DMS 273 (cell line): ENCODE data around the gene CRP.
"Not testable (repeated sequence)": the region's sequence is repeated elsewhere in the genome, so short reads cannot be mapped to it uniquely, and the experiment has no call there.

Source experiments
- DNase-seq: peaks from one replicate; lab custom pipeline; 2025; ENCODE audit not compliant: unreplicated experiment; lab: John Stamatoyannopoulos, UW

CRP gene

DNA sequence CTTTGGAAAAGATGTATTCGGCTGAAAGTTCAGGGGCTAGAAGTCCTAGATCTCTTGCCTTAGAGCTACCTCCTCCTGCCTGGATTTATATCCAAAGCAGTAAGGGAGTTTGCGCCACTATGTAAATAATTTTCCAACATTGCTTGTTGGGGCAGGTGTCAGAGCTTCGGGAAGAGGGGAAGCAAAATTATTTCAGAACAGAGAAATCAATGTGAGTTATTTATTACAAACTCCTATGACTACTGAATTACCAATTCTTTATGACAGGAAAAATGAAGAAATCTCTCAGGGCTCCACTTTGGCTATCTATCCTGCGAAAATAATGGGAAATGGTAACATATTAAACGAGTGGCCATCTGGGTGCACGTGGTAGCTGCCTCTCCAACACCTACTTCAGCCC lies at the start of gene CRP:
Gene CRP, minus strand, starts transcription at position 61 of the 400 bp plus-strand sequence. CDS start 104 bp downstream, outside the sequence.
- DNase-seq = no peak

DNA sequence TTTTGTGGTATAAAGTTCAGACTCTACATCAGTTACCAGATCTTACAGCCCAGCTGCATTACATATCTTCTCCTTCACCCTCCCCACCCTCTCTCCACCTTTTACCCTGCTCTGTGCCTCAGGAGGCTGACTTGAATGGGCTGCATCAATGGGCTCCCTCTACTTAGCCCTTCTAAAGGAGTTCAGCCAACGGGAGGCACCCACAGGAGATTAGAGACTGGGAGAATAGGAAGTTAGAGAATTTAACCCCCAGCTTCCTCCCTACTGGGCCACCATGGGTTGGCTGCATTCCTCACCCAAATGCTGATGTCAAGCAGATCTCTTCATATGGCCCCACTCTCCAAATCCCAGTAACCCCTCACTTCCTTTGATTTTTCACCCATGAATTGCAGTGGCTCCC lies 49.3 kb upstream of the CRP start:
- no peak for DNase-seq

GRCh38 chr1:159756397-159756796 lies 42.0 kb upstream of the CRP start:
- DNase-seq = no peak

DNA sequence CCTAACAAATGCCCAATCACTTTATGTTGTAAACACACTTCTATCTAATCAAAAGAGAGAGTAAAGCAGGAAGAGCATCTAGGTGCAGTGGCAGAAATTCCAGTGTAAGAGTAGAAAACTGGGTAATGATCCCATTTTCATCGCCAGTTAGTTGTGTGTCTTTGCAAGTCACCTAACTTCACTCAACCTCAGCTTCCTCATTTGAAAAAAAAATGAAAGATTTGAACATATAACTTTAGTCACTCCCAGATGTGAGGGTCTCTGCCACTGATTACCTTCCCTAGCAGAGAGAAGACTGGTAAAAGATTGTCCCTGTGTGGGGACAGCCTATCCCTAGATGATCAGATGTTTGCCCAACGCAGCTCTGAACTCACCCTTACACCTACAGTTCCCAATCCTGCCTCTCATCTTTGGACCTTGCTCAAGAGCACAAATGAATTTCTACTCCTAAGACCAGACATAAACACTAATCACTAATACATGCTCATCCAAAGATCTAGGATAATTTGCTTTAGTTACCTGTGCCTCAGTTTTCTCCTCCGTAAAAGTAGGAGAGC lies 41.1 kb upstream of the CRP start:
- DNase-seq = no peak

GRCh38 chr1:159753386-159753785 lies 39.0 kb upstream of the CRP start:
- no peak for DNase-seq

DNA sequence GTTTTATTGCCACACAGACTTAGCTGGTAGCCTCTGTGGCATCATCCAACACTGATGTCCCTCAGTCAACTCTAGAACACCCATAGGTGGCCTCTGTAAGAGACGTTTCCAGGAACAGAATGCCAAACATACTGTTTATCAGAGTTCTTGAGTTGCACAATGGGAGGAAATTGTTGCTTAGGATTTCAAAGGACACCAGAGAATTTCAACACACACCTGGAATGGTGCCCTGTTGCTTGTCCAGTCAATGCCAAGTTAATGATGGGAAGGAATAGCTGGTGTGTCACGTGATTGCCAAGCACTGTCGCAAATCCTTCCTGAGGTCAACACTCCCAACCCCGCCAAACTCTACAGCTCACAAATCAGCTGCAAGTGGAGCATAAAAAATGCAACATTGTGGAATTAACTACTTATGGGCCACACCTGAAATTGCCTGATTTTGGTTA lies 37.8 kb upstream of the CRP start:
- no peak for DNase-seq

DNA sequence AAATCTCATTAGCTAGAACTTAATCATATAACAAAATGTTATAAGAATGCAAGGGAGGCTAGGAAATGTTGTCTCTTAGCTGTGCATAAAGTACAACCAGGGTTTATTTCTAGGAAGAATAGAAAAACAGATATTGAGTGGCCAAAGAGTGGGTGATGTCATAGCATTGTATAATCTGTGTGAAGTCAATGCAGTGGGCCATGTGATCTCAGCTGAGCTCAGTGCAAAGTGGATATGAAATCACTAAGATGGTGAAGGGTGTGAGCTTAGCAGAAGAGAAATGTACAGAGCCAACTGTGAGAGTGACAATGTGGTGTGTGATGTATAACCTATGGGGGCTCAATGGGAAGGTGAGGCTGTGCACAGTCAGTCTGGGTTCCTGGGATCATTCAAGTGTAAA lies 36.6 kb upstream of the CRP start:
- no peak for DNase-seq

GRCh38 chr1:159750621-159751020 lies 36.2 kb upstream of the CRP start:
- no peak for DNase-seq

DNA sequence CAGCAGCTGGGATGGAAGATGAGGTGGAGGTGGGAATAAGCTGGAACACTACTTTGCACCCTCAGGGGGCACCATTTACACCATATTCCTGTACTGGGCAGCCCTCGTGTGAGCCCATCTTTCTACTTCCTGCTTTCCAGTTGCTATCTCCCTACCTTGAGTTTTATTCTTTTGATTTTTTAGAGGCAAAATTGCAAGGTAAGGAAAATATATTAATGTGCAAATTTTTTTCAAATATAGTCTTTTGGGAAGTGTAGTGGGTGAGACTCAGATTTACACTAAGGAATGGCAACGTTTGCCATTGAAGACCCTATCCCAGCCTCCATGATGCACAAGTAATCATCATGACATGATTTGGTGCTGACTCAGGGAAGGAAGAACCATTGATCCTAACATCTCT lies 35.2 kb upstream of the CRP start:
- no peak for DNase-seq

DNA sequence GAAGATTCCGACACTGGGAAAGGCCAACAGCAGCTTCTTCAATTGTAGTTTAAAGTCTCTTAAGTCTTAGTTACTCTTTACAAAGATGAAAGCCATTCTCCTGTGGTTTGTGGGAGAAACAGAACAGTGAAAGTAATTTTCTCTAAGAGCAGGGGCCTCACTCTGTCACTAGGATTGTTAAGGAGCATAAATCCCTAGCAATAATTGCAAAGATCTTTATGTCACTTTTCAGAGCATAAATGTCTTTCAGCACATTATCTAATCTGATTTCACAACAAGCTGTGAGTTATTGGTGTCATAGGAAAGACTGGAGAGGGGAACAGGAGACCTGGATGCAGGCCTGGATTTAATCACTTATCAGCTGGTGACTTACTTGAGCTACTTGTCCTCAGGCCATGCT lies 34.0 kb upstream of the CRP start:
- no peak for DNase-seq

DNA sequence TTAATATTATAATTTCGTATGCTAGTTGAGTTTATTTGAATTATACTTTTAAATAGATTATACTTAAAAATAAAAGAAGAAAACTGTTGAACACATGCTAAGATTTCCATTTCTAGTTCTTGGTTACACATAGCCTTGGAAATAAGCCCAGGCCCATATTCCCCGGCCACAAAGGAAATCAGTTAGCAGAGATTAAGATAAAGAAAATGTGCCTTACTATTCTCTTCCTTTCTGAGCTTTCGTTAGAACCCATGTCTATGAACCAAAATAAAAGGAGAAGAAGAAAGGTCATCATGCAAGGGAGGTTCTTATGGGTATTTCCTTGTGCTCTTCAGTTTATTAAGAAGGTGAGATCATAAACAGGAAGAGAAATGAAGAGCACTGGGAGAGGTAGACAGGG lies 32.3 kb upstream of the CRP start:
- no peak for DNase-seq

- DNase-seq = no peak
Measured at GRCh38 chr1:159743651-159744410, 29.4 kb upstream of the CRP start.

DNA sequence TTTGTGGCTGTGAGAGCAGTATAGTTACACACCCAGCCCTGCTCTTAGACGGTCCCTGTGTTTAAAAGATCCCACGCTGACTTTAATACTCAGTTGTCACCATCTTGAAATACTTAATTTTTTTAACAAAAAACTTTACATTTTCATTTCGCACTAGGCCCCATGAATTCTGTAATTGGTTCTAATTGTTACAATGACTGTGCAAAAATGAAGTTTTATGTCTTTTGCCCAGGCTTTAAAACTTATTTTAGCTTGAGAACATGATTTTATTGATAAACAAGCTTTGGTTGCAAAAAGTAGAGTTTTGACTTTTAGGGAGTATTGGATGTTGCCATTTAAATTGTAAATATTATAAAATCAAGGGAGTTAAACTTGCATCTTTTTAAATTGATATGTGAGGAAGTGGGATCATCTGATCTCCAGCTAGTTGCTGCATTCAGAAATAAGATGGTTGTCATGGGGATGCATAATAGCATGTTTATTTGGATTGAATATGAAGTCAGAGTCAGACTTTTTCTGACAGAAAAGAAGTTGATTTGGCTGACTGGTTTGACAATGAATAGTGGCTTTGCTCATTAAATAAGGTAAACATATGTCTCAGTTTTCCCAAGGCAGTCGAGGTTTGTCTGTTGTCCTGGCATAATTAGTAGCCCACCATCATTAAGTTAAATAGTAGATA lies 23.0 kb upstream of the CRP start:
- DNase-seq = no peak

- DNase-seq = not testable (repeated sequence)
Measured at GRCh38 chr1:159723188-159723587, 8.8 kb upstream of the CRP start.

DNA sequence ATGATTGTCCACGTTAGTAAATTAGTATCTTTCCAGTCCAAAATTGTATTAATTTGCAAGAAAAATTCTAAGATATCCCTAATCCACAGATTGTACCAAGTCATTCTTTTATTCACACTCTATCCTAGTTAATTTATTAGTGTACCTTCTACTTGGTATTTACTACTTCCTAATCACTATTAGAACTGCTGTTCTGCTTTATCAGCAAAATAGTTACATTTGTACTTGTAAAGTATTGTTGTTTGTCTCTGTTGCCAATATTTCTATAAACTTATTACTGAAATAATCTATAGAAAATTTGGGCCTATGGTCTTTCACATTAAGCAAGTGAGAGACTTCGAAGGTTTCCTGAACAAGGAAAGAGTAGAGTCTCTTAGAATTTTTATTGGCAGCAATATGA lies 5.6 kb upstream of the CRP start:
- DNase-seq = no peak

- no peak for DNase-seq
Measured at GRCh38 chr1:159715855-159716254, 1.5 kb upstream of the CRP start.

DNA sequence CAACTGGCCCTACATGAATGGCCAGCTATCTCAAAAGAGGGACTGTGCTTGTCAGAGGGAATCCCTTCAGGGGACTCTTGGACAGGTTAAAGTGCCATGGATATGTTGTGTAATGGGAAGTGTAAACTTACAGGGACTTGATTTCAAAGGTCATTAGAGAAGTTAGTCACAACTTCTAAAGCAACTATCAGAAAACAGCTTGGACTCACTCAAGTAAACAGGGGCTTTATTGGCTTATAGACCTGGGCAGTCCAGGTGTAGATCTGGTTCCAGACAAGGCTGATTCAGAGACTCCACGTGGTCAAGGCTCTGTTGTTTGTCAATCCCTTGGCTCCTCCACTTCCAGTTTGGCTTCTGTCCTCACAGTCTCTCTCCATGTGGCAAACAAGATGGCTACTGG lies 2.3 kb downstream of the CRP start:
- no peak for DNase-seq

GRCh38 chr1:159707472-159708260 lies 6.7 kb downstream of the CRP start:
- no peak for DNase-seq

- DNase-seq = no peak
Measured at GRCh38 chr1:159705904-159706256, 8.5 kb downstream of the CRP start.

DNA sequence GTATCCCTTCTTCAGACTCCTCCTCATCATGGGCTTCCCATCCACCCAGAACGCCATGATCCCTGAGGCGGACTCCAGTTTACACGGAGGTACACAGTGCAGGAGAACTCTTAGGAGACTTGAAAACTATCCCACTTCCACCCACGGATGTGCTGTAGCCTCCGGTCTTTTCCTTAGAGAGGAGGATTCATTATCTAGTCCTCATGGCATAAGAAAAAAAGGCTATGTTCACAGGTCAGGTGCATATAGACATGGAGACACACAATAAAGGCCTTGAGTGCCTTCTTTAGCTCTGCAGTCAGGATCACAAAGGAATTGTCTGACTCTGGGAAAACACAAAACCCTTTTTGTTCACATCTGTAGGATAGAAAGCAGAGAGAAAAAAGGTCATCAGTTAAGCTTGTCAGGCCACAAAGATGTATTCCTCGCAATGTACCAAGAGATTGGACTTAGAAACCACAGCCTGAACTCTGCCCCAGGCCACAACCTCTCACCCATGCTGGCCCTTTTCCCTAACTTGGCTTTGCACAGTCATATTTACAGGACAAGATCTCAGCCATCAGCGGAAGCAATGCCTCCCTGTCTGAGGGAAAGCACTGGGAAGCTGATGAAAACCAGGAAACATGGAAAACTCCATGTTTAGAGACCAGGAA lies 9.0 kb downstream of the CRP start:
- no peak for DNase-seq

DNA sequence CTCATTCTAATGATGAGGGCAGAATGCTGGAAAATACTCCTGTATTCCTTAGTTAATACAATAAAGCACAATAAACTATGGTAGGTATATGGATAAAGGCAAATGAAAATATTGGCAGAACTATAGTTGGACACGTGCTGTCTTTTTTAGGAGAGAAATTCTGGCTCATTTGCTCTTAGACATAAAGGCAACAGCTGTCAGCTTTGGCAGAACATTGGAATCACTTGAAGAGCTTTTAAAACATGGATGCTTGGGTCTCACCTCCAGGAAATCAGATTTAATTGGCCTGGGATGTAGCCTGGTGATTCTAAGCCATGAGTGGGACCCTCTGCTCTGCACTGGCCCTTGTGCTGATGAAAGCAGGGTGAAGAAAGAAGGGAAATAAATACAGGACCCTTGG lies 9.9 kb downstream of the CRP start:
- no peak for DNase-seq
